ENCODE measurements around the gene ZNF711.
"Not testable (repeated sequence)": the region's sequence is repeated elsewhere in the genome, so short reads cannot be mapped to it uniquely, and the experiment has no call there.

The ZNF711 gene
- 2.3 to 2.6 reads per million in 2 experiments for total RNA-seq

- no peak for DNase-seq (ENCODE audit: low read depth)
Measured at GRCh38 chrX:85243761-85244449, at the start of gene ZNF711, which contains the start of gene SATL1. TSS of gene ZNF711 (plus strand) at chrX:85243991. CDS start at chrX:85247573, 3,582 bp downstream. TSS of gene SATL1 (minus strand) at chrX:85243779. CDS start at chrX:85108968, 134,811 bp downstream.

GRCh38 chrX:85196319-85196718, 47.5 kb upstream of the ZNF711 start:
- no peak for DNase-seq (ENCODE audit: low read depth)

- DNase-seq (ENCODE audit: low read depth): no peak
Measured at GRCh38 chrX:85203461-85203970, 40.3 kb upstream of the ZNF711 start.

GRCh38 chrX:85213792-85214530, 29.8 kb upstream of the ZNF711 start:
- no peak for DNase-seq (ENCODE audit: low read depth)

- DNase-seq (ENCODE audit: low read depth): no peak
Measured at GRCh38 chrX:85215946-85216345, 27.8 kb upstream of the ZNF711 start.

- no peak for DNase-seq (ENCODE audit: low read depth)
Measured at GRCh38 chrX:85221361-85221760, 22.4 kb upstream of the ZNF711 start.

- no peak for DNase-seq (ENCODE audit: low read depth)
Measured at GRCh38 chrX:85223359-85223758, 20.4 kb upstream of the ZNF711 start.

GRCh38 chrX:85243155-85243554, 636 bp upstream of the ZNF711 start:
- DNase-seq (ENCODE audit: low read depth): no peak

GRCh38 chrX:85244450-85245211, 840 bp downstream of the ZNF711 start:
- DNase-seq (ENCODE audit: low read depth): no peak

GRCh38 chrX:85285286-85285685, 41.5 kb downstream of the ZNF711 start:
- not testable (repeated sequence) for DNase-seq (ENCODE audit: low read depth)

GRCh38 chrX:85288992-85289723, 45.4 kb downstream of the ZNF711 start:
- no peak for DNase-seq (ENCODE audit: low read depth)

- no peak for DNase-seq (ENCODE audit: low read depth)
Measured at GRCh38 chrX:85303544-85303943, 59.8 kb downstream of the ZNF711 start.

- DNase-seq (ENCODE audit: low read depth): no peak
Measured at GRCh38 chrX:85309717-85310116, 65.9 kb downstream of the ZNF711 start.

- DNase-seq (ENCODE audit: low read depth): not testable (repeated sequence)
Measured at GRCh38 chrX:85311348-85311747, 67.6 kb downstream of the ZNF711 start.

Measured in T follicular helper cell (primary cell).